Hypothalamus (tissue), 51 donors: Measurements from ENCODE around the gene FIBP.

Experiments
- DNase-seq, 51 donors: peaks; one replicate each; lab custom pipeline; 2025; lab: John Stamatoyannopoulos, UW

The FIBP gene

GRCh38 chr11:65891219-65892136, 3.2 kb upstream of the FIBP start:
- DNase-seq = peak in 5 of 51 donors; percentile 12 to 41 (median 17)

- DNase-seq = peak; percentile 73 to 99 (median 96)
Measured at GRCh38 chr11:65890324-65891218, 2.3 kb upstream of the FIBP start, which contains the start of gene CCDC85B. Gene CCDC85B, plus strand, starts transcription at chr11:65890673. Its CDS starts 111 bp downstream, at chr11:65890784.

- DNase-seq = no peak
Measured at GRCh38 chr11:65887723-65888162, 528 bp downstream of the FIBP start.

GRCh38 chr11:65886826-65887722, 1.2 kb downstream of the FIBP start:
- DNase-seq = no peak

GRCh38 chr11:65885808-65886536, 2.3 kb downstream of the FIBP start:
- DNase-seq = no peak

GRCh38 chr11:65885231-65885630, 3.0 kb downstream of the FIBP start:
- DNase-seq = no peak

GRCh38 chr11:65884716-65885092, 3.6 kb downstream of the FIBP start:
- DNase-seq = peak in 48 of 51 donors; percentile 13 to 85 (median 56)

- DNase-seq = peak in 1 of 51 donors; percentile 6
Measured at GRCh38 chr11:65883786-65884715, 4.2 kb downstream of the FIBP start.

- DNase-seq = no peak
Measured at GRCh38 chr11:65883058-65883761, 5.1 kb downstream of the FIBP start.

GRCh38 chr11:65882120-65883057, 5.9 kb downstream of the FIBP start:
- DNase-seq = no peak

- DNase-seq = no peak
Measured at GRCh38 chr11:65880844-65881421, 7.3 kb downstream of the FIBP start.

GRCh38 chr11:65880027-65880426, 8.2 kb downstream of the FIBP start:
- DNase-seq = no peak

GRCh38 chr11:65879617-65880016, 8.7 kb downstream of the FIBP start, which contains the start of gene CTSW:
Gene CTSW, plus strand, starts transcription at chr11:65879837. Its CDS starts 18 bp downstream, at chr11:65879855.
- DNase-seq = no peak

GRCh38 chr11:65873318-65874156, 14.7 kb downstream of the FIBP start:
- DNase-seq = peak; percentile 24 to 97 (median 86)
